ENCODE data around the gene BARD1.
"Not testable (repeated sequence)": the region's sequence is repeated elsewhere in the genome, so short reads cannot be mapped to it uniquely, and the experiment has no call there.

Gene BARD1

DNA sequence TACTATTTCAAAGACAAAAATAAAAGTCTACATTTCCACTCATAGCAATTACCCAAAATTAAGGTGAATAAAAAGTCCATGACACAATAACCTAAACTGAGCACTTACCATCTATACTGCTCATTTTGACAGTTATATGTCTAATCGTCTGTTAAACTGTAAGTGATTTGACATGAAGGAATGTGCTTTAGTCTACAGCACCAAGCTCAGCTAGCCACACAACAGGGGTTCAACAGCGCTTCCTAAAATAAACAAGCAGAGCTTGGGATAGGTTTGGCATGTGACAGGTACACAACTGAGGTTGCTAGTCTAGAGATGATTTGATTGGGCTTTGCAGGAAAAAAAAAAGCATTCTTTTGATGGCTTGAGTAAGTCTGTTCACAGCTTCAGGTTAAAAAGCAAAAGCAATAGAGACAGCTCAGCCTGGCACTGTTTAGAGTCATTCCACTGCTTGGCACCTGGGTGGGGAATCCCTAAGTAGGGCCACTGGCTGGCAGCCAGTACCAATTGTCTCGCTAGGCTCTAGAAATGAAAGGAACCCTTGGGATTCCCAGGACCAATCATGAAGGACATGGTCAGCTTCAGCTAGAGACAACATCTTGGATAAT is 78.6 kb downstream of the BARD1 start:
- Mint-ChIP-seq H3K4me3 (no peak overlapping the region), H3K27me3 (no peaks in the 10 kb centered on the region), H3K36me3 (peaks cover 7 to 21% of the 10 kb centered on the region in 2 donors), H3K4me1 (no peaks in the 10 kb centered on the region), H3K27ac (no peak overlapping the region), H3K9me3 (no peaks in the 10 kb centered on the region)
- DNase-seq: no peak
- ATAC-seq (replicated peaks): peak in 1 of 2 donors; percentile 46

DNA sequence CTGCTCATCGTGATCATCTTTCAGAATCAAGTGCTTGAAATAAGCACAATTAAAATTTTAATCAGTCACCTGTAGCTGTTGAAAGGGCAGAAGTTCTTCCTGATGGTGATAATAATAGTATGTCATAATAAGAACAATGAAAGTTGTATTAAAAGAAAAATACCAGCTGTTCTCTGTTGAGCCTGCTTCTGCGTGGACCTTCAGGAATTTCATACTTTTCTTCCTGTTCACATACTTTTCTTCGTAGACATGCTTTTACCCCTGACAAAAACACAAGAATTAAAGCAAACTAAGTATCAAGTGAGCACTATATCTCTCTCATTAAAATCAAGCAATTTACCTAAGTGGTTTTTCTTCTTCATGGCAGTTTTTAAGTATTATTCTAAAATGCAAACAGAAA is 79.2 kb downstream of the BARD1 start:
- DNase-seq (no peak), ATAC-seq (replicated peaks) (no peak)
- no peak overlapping the region for H3K27ac Mint-ChIP-seq
- H3K27me3 Mint-ChIP-seq: no peaks in the 10 kb centered on the region
- no peaks in the 10 kb centered on the region for H3K9me3 Mint-ChIP-seq
- H3K4me3 Mint-ChIP-seq: no peak overlapping the region
- no peaks in the 10 kb centered on the region for H3K4me1 Mint-ChIP-seq
- H3K36me3 Mint-ChIP-seq: peaks cover 5 to 23% of the 10 kb centered on the region in 2 donors

DNA sequence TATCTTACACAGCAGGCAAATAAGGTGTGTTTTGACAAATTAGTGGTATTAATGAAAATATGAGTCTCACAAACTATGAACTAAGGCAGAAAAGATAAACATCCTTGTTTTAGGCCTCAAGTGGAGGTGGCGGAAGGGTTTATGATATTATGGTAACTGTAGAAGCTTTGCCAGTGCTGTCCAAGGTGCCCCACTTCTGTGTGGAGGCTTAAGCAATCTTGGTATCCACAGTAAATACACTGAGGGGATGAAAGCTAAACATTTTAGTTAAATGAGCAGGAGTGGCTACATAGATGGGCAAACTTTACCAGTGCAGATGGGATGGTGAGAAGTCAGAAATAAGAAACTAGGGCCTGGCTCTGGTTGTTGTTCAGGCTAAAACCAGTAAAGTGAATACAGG is 84.7 kb downstream of the BARD1 start:
- Mint-ChIP-seq H3K36me3 (peaks cover 29 to 54% of the 10 kb centered on the region in 2 donors), H3K27me3 (no peaks in the 10 kb centered on the region), H3K9me3 (peaks cover 10% of the 10 kb centered on the region in 2 donors), H3K4me1 (no peaks in the 10 kb centered on the region), H3K4me3 (no peak overlapping the region), H3K27ac (no peak overlapping the region)
- DNase-seq: no peak
- ATAC-seq (replicated peaks): no peak

DNA sequence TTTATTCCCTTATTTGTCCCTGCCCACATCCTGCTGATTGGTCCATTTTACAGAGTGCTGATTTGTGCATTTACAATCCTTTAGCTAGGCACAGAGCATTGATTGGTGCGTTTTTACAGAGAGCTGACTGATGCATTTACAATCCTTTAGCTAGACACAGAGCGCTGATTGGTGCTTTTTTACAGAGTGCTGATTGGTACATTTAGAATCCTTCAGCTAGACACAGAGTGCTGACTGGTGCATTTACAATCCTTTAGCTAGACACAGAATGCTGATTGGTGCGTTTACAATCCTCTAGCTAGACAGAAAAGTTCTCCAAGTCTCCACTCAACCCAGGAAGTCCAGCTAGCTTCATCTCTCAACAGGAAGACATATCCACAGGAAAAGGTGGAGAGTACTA is 91.6 kb downstream of the BARD1 start:
- H3K27ac Mint-ChIP-seq; H3K4me3 Mint-ChIP-seq; DNase-seq; H3K27me3 Mint-ChIP-seq; H3K4me1 Mint-ChIP-seq; ATAC-seq (replicated peaks): not testable (repeated sequence)
- Mint-ChIP-seq H3K36me3 (peaks cover 47 to 52% of the 10 kb centered on the region in 2 donors), H3K9me3 (peaks cover 16 to 17% of the 10 kb centered on the region in 2 donors)

DNA sequence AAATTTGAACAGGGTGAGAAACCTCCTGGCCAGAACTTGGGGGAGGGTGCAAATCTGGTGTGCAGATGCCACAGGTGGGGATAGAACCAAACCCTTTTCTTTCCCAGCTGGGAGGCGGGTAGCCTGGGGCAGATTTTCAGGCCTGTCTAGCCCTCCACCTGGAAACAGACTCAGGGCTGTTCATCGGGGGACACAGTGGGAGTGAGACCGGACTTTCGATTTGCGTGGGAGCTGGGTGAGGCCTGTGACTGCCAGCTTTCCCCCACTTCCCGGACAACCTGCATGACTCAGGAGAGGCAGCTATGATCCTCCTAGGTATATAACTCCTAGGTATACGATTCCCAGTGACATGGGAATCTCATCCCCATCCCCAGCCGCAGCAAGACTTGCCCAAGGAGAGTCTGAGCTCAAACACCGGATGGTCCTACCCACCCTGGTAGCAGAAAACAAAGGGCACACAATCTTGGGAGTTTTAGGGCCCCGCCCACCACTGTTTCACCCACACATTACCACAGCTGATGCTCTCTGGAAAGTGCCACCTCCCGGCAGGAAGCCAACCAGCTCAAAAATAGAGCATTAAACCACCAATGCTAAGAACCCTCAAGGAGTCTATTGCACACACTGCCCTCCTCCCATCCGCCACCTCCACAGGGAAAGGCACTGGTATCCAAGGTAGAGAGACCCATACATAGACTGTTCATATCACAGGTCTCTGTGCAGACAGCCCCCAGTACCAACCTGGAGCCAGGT is 92.5 kb downstream of the BARD1 start:
- no peak for ATAC-seq (replicated peaks)
- Mint-ChIP-seq H3K36me3 (peaks cover 46 to 50% of the 10 kb centered on the region in 2 donors), H3K4me1 (peaks cover 0 to 5% of the 10 kb centered on the region in 2 donors), H3K9me3 (peaks cover 16 to 17% of the 10 kb centered on the region in 2 donors), H3K4me3 (no peak overlapping the region), H3K27me3 (no peaks in the 10 kb centered on the region), H3K27ac (no peak overlapping the region)
- DNase-seq: no peak

DNA sequence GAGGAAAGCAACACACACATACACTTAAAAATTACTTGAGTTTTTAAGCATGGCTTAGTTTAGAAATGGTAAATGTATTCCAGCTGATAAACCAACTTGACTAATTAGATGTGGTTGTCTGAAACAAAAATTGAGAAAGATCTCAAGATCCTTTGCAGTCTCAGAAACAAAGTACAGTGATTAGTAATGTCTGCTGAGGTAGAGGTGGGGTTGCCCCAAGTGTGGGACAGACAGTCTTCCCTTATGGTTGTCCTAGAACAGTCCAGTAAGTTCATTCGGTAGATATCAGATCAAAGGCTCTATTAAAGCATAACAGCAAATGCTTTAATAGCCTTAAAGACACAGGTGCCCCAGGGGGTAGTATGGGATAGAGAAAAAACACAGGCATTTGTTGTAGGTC is 94.5 kb downstream of the BARD1 start:
- ATAC-seq (replicated peaks) (no peak), DNase-seq (no peak)
- H3K27me3 Mint-ChIP-seq: no peaks in the 10 kb centered on the region
- H3K36me3 Mint-ChIP-seq: peaks cover 31 to 34% of the 10 kb centered on the region in 2 donors
- peaks cover 0 to 5% of the 10 kb centered on the region in 2 donors for H3K4me1 Mint-ChIP-seq
- H3K9me3 Mint-ChIP-seq: peaks cover 7 to 9% of the 10 kb centered on the region in 2 donors
- no peak overlapping the region for H3K4me3 Mint-ChIP-seq
- H3K27ac Mint-ChIP-seq: no peak overlapping the region

DNA sequence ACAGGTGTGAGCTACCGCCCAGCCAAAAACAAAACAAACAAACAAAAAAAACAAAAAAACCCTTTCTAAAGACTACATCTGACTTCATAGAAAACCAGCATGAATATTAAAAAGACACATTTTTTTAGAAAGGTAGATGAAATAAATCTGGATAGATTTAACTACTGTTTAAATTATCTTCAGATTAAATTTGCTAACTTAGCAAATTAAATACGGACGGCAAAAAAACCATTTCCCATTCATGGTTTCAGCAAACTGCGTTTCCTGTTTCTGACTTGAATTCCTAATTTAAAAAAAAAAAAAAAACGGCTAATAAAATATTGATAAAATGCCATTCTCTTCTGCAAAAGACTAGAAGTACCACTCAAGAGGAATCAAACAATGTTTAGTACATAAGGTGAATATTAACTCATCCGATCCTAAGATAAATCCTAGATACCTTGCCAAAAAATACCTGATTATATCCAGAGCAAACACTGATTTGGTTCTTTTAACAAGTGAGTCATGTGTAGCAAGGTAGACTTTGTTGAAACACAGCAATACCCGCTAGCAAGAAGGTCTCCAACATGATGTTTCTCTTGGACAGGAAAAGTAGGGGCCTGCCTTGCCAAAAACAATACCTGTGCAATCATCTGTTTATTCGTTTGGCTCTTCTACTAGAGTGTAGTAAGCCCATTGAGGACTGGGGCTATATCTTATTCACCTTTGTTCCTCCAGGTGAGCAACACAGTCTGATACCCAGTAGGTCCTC is 96.2 kb downstream of the BARD1 start:
- Mint-ChIP-seq H3K27me3 (no peaks in the 10 kb centered on the region), H3K9me3 (peaks cover 4 to 6% of the 10 kb centered on the region in 2 donors), H3K4me3 (no peak overlapping the region), H3K27ac (no peak overlapping the region), H3K4me1 (peaks cover 0 to 5% of the 10 kb centered on the region in 2 donors), H3K36me3 (peaks cover 20 to 21% of the 10 kb centered on the region in 2 donors)
- ATAC-seq (replicated peaks): no peak
- DNase-seq: no peak

DNA sequence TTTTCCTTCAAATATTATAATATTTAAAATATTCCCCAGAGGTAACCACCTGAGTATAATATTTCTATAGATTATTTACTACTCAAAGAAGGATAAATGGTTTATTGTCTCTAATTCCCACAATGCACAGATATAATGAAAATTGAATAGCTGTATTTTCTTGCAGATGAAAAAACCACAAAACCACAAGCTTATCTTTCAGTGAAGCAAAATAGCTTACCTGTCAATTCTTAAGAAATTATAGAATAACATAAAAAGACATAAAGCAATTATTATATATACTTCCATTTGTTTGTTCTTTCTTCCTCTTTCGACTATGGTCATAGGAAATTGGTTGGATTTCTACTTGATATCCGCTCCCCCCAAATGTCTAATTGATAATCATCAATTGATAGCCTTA is 98.8 kb downstream of the BARD1 start:
- no peaks in the 10 kb centered on the region for H3K4me1 Mint-ChIP-seq
- no peaks in the 10 kb centered on the region for H3K9me3 Mint-ChIP-seq
- no peak overlapping the region for H3K4me3 Mint-ChIP-seq
- H3K36me3 Mint-ChIP-seq: peaks cover 0 to 2% of the 10 kb centered on the region in 2 donors
- no peak for DNase-seq
- ATAC-seq (replicated peaks): no peak
- no peak overlapping the region for H3K27ac Mint-ChIP-seq
- no peaks in the 10 kb centered on the region for H3K27me3 Mint-ChIP-seq

DNA sequence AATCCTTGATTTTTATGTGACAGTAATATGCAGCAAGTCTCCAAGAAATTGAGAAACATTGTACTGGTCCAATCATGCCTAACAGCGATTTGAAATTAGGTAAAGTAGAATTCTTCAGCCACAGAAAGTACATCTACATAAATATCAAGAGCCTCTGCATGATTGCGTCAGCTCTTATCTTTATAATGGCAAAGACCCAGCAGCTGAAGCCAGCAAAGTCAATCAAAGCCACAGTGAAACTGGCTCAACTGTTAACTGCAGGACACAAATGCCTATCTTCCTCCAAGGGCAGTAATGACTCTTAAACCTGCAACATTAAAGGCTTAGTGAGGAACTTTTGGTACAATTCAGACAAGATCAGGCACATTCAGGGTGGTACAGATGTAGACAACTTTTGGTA is 102.5 kb downstream of the BARD1 start:
- Mint-ChIP-seq H3K9me3 (peaks cover 4 to 5% of the 10 kb centered on the region in 2 donors), H3K4me3 (no peak overlapping the region)

DNA sequence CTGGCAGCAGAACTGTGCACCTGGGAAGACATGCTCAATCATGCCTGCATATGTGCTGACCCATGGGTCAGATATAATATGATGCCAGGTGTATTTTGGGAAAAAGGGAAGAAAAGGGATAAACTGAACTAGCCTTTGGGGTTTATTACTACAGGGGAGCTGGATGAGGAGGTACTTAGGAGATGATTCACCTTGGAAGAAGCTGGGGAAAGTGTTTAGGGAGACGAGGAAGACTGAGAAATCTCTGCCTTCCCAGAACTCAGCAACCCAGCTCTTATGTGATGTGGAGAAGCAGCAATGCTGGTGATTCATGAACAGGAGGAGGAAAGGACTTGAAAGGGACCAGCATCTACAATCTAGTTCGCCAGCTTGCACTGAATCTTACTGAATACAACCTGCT is 110.2 kb downstream of the BARD1 start:
- no peak overlapping the region for H3K4me3 Mint-ChIP-seq
- H3K4me1 Mint-ChIP-seq: no peaks in the 10 kb centered on the region
- H3K27ac Mint-ChIP-seq: no peak overlapping the region
- H3K9me3 Mint-ChIP-seq: peaks cover 7 to 11% of the 10 kb centered on the region in 2 donors
- DNase-seq (no peak), ATAC-seq (replicated peaks) (no peak)
- H3K27me3 Mint-ChIP-seq: no peaks in the 10 kb centered on the region
- peaks cover 3 to 13% of the 10 kb centered on the region in 2 donors for H3K36me3 Mint-ChIP-seq

More for the DNA sequence above, 102.5 kb downstream of the BARD1 start:
- Mint-ChIP-seq H3K27ac (no peak overlapping the region), H3K4me1 (no peaks in the 10 kb centered on the region), H3K36me3 (peaks cover 0 to 4% of the 10 kb centered on the region in 2 donors), H3K27me3 (no peaks in the 10 kb centered on the region)
- ATAC-seq (replicated peaks) (no peak), DNase-seq (no peak)

DNA sequence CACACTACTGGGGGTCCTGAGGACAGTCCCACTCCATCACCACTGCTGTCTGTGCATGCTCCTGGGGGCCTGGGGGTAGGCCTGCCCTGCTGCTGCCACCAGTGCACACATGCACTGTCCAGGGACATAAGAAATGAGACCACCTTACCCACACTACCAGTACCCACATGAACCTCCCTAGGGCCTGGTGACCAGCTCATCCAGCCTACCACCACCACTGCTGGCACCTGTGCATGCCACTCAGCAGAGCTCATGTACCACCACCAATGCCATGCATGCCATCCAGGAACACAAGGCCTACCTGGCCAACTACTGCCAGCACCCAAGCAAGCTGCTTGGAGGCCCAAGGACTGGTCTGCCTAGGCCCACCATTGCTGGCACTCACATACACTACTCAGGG is 112.8 kb downstream of the BARD1 start:
- Mint-ChIP-seq H3K4me1 (no peaks in the 10 kb centered on the region), H3K9me3 (peaks cover 6 to 7% of the 10 kb centered on the region in 2 donors), H3K36me3 (peaks cover 3 to 10% of the 10 kb centered on the region in 2 donors), H3K4me3 (no peak overlapping the region), H3K27ac (no peak overlapping the region), H3K27me3 (no peaks in the 10 kb centered on the region)
- DNase-seq (no peak), ATAC-seq (replicated peaks) (no peak)

DNA sequence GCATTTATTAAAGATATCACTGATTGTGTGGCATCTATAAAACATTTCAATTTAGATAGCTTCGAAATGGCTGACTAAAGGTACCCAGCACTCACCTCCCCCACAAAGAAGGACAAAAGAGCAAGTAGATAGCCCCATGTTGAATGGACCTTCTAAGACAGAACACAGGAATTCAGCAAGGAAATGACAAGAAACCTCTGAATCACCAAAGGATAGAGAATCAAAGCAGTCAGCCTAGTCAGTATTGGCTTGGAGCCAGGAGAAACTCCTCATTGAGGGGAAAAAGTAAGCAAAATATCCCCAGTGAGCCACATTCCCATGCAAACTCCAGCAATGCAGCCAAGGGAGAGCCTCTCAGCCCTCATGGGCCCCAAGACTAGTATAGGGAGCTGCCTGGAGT is 113.7 kb downstream of the BARD1 start:
- ATAC-seq (replicated peaks): no peak
- peaks cover 0 to 4% of the 10 kb centered on the region in 2 donors for H3K36me3 Mint-ChIP-seq
- peaks cover 0 to 2% of the 10 kb centered on the region in 2 donors for H3K9me3 Mint-ChIP-seq
- H3K4me3 Mint-ChIP-seq: no peak overlapping the region
- H3K27ac Mint-ChIP-seq: no peak overlapping the region
- no peaks in the 10 kb centered on the region for H3K27me3 Mint-ChIP-seq
- H3K4me1 Mint-ChIP-seq: no peaks in the 10 kb centered on the region
- DNase-seq: no peak

DNA sequence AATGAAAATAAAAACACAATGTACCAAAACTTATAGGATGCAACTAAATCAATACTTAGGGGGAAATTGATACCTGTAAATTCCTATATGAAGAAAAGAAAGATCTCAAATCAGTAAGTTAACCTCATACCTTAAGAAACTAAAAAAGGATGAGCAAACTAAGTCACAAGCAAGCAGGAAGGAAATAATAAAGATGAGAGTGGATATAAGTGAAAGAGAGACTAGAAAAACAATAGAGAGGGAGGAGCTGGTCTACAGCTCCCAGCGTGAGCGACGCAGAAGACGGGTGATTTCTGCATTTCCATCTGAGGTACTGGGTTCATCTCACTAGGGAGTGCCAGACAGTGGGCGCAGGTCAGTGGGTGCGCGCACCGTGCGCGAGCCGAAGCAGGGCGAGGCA is 125.9 kb downstream of the BARD1 start:
- ATAC-seq (replicated peaks): peak in 1 of 2 donors; percentile 31
- not testable (repeated sequence) for H3K27ac Mint-ChIP-seq
- peaks cover 4 to 13% of the 10 kb centered on the region in 2 donors for H3K4me1 Mint-ChIP-seq

DNA sequence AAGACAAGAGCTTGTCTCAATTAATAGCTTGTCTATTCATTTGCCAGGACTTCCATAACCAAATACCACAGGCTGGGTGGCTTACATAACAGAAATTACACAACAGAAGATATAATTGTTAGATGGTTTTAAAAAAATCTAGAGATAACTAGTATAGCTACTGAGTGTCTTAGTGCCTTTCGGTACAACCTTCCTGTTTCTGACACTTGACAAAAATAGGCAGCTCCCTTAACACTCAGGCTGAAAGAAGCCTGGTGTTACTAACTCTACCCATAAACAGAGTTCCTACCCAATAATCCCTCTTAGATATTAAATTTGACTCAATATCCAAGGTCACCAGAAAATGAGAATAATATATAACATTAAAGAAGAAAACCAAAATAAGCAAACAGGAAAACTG is 129.7 kb downstream of the BARD1 start:
- peaks cover 0 to 5% of the 10 kb centered on the region in 2 donors for H3K9me3 Mint-ChIP-seq
- no peak overlapping the region for H3K4me3 Mint-ChIP-seq
- no peaks in the 10 kb centered on the region for H3K36me3 Mint-ChIP-seq
- ATAC-seq (replicated peaks) (no peak), DNase-seq (no peak)
- peaks cover 0 to 4% of the 10 kb centered on the region in 2 donors for H3K27me3 Mint-ChIP-seq
- H3K4me1 Mint-ChIP-seq: peaks cover 4 to 14% of the 10 kb centered on the region in 2 donors
- no peak overlapping the region for H3K27ac Mint-ChIP-seq

More for the DNA sequence above, 125.9 kb downstream of the BARD1 start:
- H3K9me3 Mint-ChIP-seq, DNase-seq, H3K36me3 Mint-ChIP-seq, H3K27me3 Mint-ChIP-seq: not testable (repeated sequence)
- peak overlapping the region; percentile 72 to 74 for H3K4me3 Mint-ChIP-seq

Measured in stimulated activated naive B cell treated with anti-CD40 and anti-IgM and Interleukin-4, amounts not matched to agents 10 μg/mL and 1 μg/mL and 100 μg/mL, for 72 hours (primary cell).